Measurements from ENCODE around the gene HEG1.
"Not testable (repeated sequence)": the region's sequence is repeated elsewhere in the genome, so short reads cannot be mapped to it uniquely, and the experiment has no call there.

The HEG1 gene

GRCh38 chr3:125083776-125084175 is 28.0 kb upstream of the HEG1 start:
- H3K9me3 ChIP-seq (ENCODE audit: severe bottlenecking), result no peaks in the 10 kb centered on the region
- no peak for TF ChIP-seq CTCF (IDR thresholded peaks at IDR 0.05; ENCODE audit: poor library complexity, severe bottlenecking)
- DNase-seq (ENCODE audit: low spot score) (no peak), ATAC-seq (ENCODE audit: low read depth) (no peak)
- no peaks in the 10 kb centered on the region for H3K27me3 ChIP-seq (ENCODE audit: insufficient read depth, poor library complexity, severe bottlenecking)
- H3K36me3 ChIP-seq (ENCODE audit: low read depth), result no peaks in the 10 kb centered on the region
- H3K4me3 ChIP-seq (ENCODE audit: severe bottlenecking), result no peak overlapping the region
- H3K27ac ChIP-seq (ENCODE audit: poor library complexity, severe bottlenecking), result no peak overlapping the region
- peaks cover 16% of the 10 kb centered on the region for H3K4me1 ChIP-seq (ENCODE audit: insufficient read depth, poor library complexity, severe bottlenecking)

- not testable (repeated sequence) for H3K27me3 ChIP-seq (ENCODE audit: insufficient read depth, poor library complexity, severe bottlenecking); H3K36me3 ChIP-seq (ENCODE audit: low read depth); DNase-seq (ENCODE audit: low spot score); H3K9me3 ChIP-seq (ENCODE audit: severe bottlenecking); H3K4me3 ChIP-seq (ENCODE audit: severe bottlenecking); H3K27ac ChIP-seq (ENCODE audit: poor library complexity, severe bottlenecking)
- H3K4me1 ChIP-seq (ENCODE audit: insufficient read depth, poor library complexity, severe bottlenecking), result peaks cover 16% of the 10 kb centered on the region
- ATAC-seq (ENCODE audit: low read depth), result peak; percentile 14; the same call in 1 of the 3 replicates
Measured at GRCh38 chr3:125082339-125082738, 26.5 kb upstream of the HEG1 start.

GRCh38 chr3:125080077-125080476 is 24.3 kb upstream of the HEG1 start:
- H3K9me3 ChIP-seq (ENCODE audit: severe bottlenecking), result no peaks in the 10 kb centered on the region
- H3K4me1 ChIP-seq (ENCODE audit: insufficient read depth, poor library complexity, severe bottlenecking), result peaks cover 16% of the 10 kb centered on the region
- no peaks in the 10 kb centered on the region for H3K27me3 ChIP-seq (ENCODE audit: insufficient read depth, poor library complexity, severe bottlenecking)
- H3K27ac ChIP-seq (ENCODE audit: poor library complexity, severe bottlenecking), result no peak overlapping the region
- DNase-seq (ENCODE audit: low spot score), result no peak
- no peak overlapping the region for H3K4me3 ChIP-seq (ENCODE audit: severe bottlenecking)
- TF ChIP-seq CTCF (IDR thresholded peaks at IDR 0.05; ENCODE audit: poor library complexity, severe bottlenecking), result no peak
- no peaks in the 10 kb centered on the region for H3K36me3 ChIP-seq (ENCODE audit: low read depth)
- ATAC-seq (ENCODE audit: low read depth), result no peak

GRCh38 chr3:125079675-125080045 is 23.9 kb upstream of the HEG1 start:
- peak; percentile 66 for ATAC-seq (ENCODE audit: low read depth)
- Histone ChIP-seq H3K27me3 (ENCODE audit: insufficient read depth, poor library complexity, severe bottlenecking) (no peaks in the 10 kb centered on the region), H3K36me3 (ENCODE audit: low read depth) (no peaks in the 10 kb centered on the region), H3K4me1 (ENCODE audit: insufficient read depth, poor library complexity, severe bottlenecking) (peaks cover 16% of the 10 kb centered on the region), H3K27ac (ENCODE audit: poor library complexity, severe bottlenecking) (peak overlapping the region; percentile 9), H3K4me3 (ENCODE audit: severe bottlenecking) (no peak overlapping the region), H3K9me3 (ENCODE audit: severe bottlenecking) (no peaks in the 10 kb centered on the region)
- DNase-seq (ENCODE audit: low spot score), result no peak
- TF ChIP-seq CTCF (IDR thresholded peaks at IDR 0.05; ENCODE audit: poor library complexity, severe bottlenecking), result no peak

- Histone ChIP-seq H3K4me3 (ENCODE audit: severe bottlenecking) (no peak overlapping the region), H3K27ac (ENCODE audit: poor library complexity, severe bottlenecking) (peak overlapping the region; percentile 9), H3K9me3 (ENCODE audit: severe bottlenecking) (no peaks in the 10 kb centered on the region), H3K4me1 (ENCODE audit: insufficient read depth, poor library complexity, severe bottlenecking) (peaks cover 16% of the 10 kb centered on the region), H3K36me3 (ENCODE audit: low read depth) (no peaks in the 10 kb centered on the region), H3K27me3 (ENCODE audit: insufficient read depth, poor library complexity, severe bottlenecking) (no peaks in the 10 kb centered on the region)
- no peak for TF ChIP-seq CTCF (IDR thresholded peaks at IDR 0.05; ENCODE audit: poor library complexity, severe bottlenecking)
- ATAC-seq (ENCODE audit: low read depth), result peak; percentile 31; the same call in 2 of the 3 replicates
- no peak for DNase-seq (ENCODE audit: low spot score)
Measured at GRCh38 chr3:125078951-125079674, 23.3 kb upstream of the HEG1 start.

All from RWPE2 (cell line).